ENCODE measurements around the gene PLOD3. TPM values are rescaled to one million over a fixed set of nuclear protein-coding genes. Genes with fewer than 3 reads are reported as not detected.

PLOD3 gene
- total and polyA plus RNA-seq, 8 donors, result 12.4 to 260 (median 31.2) TPM

DNA sequence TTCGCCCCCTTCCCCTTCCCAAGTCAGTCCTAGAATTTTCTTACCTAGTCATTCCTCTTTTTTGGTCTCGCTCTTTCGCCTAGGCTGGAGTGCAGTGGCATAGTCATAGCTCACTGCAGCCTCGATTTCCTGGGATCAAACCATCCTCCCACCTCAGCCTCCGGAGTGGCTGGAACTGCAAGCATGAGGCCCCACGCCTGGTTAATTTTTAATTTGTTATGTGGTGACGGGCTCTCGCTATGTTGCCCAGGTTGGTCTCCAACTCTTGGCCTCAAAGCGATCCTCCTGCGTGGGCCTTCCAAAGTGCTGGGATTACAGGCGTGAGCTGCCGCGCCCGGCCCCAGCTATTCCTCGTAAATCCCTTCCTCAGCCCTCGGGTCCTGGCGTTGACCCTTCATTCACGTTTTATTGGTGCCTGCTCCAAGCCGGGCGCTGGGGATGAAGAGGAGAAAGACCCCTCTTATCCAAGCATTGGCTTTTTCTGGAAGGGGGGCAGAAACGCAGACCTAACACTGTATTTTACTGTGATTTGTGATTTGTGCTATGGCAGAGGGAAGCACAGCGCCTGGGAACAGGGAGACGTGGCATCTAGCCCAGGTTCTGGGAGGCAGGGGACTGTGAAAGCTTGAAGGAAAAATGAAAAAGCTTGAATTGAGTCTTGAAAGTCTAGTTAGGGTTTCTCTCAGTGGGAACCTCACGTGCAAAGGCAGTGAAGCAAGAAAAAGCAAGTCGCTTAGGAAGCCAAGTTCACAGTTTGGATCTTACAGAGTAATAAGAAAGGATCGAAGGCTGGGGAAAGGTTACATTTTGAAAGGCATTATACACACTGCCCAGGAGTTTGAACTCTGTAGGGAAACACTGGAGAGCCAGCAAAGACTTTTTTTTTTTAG, 1.1 kb upstream of the PLOD3 start:
- no peaks in the 10 kb centered on the region for H3K9me3 ChIP-seq
- H3K27me3 ChIP-seq, result no peaks in the 10 kb centered on the region
- H3K4me1 ChIP-seq, result peaks cover 29 to 56% (median 45%) of the 10 kb centered on the region in 4 donors
- H3K36me3 ChIP-seq, result peaks cover 22 to 47% (median 42%) of the 10 kb centered on the region in 4 donors
- 4 to 7% (median 6%) methylated on average over 26 of the region's 26 CpGs for WGBS, 5 donors
- no peak for DNase-seq
- peak overlapping the region; percentile 78 to 98 (median 82) for H3K4me3 ChIP-seq
- intact Hi-C loops (cut with DNase I; ENCODE audit: low total_unique reads), result no loop called here
- TF ChIP-seq POLR2A (IDR thresholded peaks at IDR 0.05), result no peak
- no peak for TF ChIP-seq EP300 (IDR thresholded peaks at IDR 0.05)
- no peak for TF ChIP-seq POLR2AphosphoS5 (IDR thresholded peaks at IDR 0.05)
- TF ChIP-seq, protein P1, sequence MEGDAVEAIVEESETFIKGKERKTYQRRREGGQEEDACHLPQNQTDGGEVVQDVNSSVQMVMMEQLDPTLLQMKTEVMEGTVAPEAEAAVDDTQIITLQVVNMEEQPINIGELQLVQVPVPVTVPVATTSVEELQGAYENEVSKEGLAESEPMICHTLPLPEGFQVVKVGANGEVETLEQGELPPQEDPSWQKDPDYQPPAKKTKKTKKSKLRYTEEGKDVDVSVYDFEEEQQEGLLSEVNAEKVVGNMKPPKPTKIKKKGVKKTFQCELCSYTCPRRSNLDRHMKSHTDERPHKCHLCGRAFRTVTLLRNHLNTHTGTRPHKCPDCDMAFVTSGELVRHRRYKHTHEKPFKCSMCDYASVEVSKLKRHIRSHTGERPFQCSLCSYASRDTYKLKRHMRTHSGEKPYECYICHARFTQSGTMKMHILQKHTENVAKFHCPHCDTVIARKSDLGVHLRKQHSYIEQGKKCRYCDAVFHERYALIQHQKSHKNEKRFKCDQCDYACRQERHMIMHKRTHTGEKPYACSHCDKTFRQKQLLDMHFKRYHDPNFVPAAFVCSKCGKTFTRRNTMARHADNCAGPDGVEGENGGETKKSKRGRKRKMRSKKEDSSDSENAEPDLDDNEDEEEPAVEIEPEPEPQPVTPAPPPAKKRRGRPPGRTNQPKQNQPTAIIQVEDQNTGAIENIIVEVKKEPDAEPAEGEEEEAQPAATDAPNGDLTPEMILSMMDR (IDR thresholded peaks at IDR 0.05), result no peak
- peak overlapping the region; percentile 92 to 96 (median 94) for H3K27ac ChIP-seq

DNA sequence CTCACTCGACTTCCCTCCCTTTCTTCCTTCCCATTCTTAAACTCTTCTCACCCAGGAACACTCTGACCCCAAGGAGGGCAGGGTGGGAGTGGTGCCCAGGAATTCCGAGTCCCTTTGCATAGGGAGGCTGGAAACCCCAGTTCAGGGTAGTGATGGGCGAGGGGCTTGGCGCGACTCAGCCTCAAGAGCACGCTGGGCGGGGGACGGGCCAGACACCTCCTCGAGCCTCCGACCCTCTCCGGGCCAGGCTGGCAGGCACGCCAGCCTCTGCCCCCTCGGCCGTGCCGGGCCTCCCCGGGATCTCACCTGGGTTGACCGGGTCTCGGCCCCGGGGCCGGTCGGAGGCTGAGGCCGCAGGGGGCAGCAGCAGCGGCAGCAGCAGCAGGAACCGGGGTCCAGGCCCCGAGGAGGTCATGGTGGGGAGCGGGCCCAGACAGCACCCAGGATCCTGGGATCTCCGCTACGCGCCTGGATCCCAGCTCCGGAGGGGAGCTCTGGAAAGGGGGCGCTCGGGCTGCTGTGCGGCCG, 457 bp downstream of the PLOD3 start:
- H3K4me1 ChIP-seq, result peaks cover 29 to 56% (median 45%) of the 10 kb centered on the region in 4 donors
- no peaks in the 10 kb centered on the region for H3K27me3 ChIP-seq
- H3K4me3 ChIP-seq, result peak overlapping the region; percentile 78 to 98 (median 82)
- DNase-seq, result peak in 1 of 2 donors; percentile 55
- peak overlapping the region; percentile 92 to 96 (median 94) for H3K27ac ChIP-seq
- 0 to 8% (median 1%) methylated on average over 16 to 34 of the region's 34 CpGs for WGBS, 5 donors
- peaks cover 24 to 47% (median 44%) of the 10 kb centered on the region in 4 donors for H3K36me3 ChIP-seq
- no peaks in the 10 kb centered on the region for H3K9me3 ChIP-seq
- intact Hi-C loops (cut with DNase I; ENCODE audit: low total_unique reads), result no loop called here
- TF ChIP-seq POLR2A (IDR thresholded peaks at IDR 0.05) (no peak), POLR2AphosphoS5 (IDR thresholded peaks at IDR 0.05) (no peak), EP300 (IDR thresholded peaks at IDR 0.05) (no peak)
- TF ChIP-seq, protein P1 (IDR thresholded peaks at IDR 0.05), result no peak

DNA sequence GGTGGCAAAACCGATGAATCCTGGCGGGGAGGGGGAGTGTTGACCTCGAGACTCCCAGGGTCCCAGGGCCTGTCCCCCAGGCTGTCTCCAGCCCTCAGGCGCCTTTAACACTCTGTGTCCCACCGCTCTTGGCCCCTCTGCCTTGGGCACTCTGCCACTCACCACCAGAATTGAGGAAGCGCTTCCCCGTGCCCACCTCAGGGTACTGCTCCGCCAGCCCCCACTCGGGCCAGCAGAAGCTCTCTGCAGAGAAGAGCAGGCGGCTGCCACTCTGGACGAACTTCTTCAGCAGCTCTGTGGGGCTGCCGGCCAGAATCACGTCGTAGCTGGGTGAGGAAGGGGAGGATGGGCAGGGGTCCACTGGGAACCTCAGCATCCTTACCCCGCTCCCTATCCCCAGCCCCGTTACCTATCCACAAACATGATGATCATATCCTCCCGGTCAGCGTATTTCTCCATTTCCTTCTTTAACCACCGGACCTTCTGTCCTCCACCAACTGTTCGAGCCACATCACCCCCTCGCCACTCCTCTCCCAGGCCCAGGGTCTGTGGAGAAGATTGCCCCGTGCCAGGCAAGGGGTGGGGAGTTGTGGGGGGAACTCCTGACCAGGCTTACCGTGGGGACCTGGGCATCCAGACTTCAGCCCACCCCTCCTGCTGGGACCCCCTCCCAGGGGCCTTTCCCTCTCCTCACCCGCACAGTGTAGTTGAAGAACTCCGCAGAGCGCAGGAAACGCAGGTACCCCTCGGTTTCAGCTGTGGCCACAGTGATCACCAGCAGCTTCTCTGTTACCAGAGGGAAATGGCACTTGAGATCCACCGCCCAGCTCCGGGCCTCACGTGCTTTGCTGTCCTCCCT, 1.2 kb downstream of the PLOD3 start:
- H3K9me3 ChIP-seq, result no peaks in the 10 kb centered on the region
- peaks cover 31 to 48% (median 46%) of the 10 kb centered on the region in 4 donors for H3K36me3 ChIP-seq
- peak overlapping the region in 4 of 5 donors; percentile 92 to 96 (median 93) for H3K27ac ChIP-seq
- no peak for TF ChIP-seq POLR2A (IDR thresholded peaks at IDR 0.05)
- TF ChIP-seq POLR2AphosphoS5 (IDR thresholded peaks at IDR 0.05), result no peak
- no peak for TF ChIP-seq EP300 (IDR thresholded peaks at IDR 0.05)
- TF ChIP-seq, protein P1 (IDR thresholded peaks at IDR 0.05), result no peak
- WGBS, 5 donors, result 62 to 69% (median 65%) methylated on average over 30 to 31 of the region's 31 CpGs
- H3K27me3 ChIP-seq, result no peaks in the 10 kb centered on the region
- intact Hi-C loops (cut with DNase I; ENCODE audit: low total_unique reads), result no loop called here
- no peak for DNase-seq
- H3K4me3 ChIP-seq, result peak overlapping the region; percentile 78 to 98 (median 82)
- H3K4me1 ChIP-seq, result peaks cover 29 to 53% (median 42%) of the 10 kb centered on the region in 4 donors

DNA sequence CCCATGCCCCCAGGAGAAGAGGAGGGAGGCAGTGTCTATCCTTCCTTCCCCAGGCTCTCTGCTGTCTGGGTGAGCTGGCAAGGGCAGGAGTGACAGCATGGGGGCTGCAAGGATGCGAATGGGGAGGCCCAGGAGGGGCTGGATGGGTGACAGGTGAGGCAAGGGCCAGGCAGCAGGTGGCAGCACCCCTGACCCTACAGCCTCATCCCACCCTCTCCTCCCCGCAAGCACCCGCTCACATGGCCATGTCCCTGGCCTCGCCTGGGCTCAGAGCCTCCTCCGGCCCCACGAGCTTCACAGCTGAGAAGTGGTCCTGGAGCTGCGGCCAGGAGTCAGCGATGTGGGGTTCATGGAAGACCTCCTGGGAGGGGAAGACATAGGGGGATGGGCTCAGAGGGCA, 5.4 kb downstream of the PLOD3 start:
- Histone ChIP-seq H3K27ac (no peak overlapping the region), H3K36me3 (peaks cover 59 to 90% (median 88%) of the 10 kb centered on the region in 4 donors), H3K4me1 (peaks cover 11 to 23% (median 12%) of the 10 kb centered on the region in 4 donors), H3K9me3 (no peaks in the 10 kb centered on the region), H3K27me3 (no peaks in the 10 kb centered on the region), H3K4me3 (no peak overlapping the region)
- TF ChIP-seq, protein P1 (IDR thresholded peaks at IDR 0.05), result no peak
- no peak for TF ChIP-seq POLR2A (IDR thresholded peaks at IDR 0.05)
- no peak for TF ChIP-seq EP300 (IDR thresholded peaks at IDR 0.05)
- TF ChIP-seq POLR2AphosphoS5 (IDR thresholded peaks at IDR 0.05), result no peak
- intact Hi-C loops (cut with DNase I; ENCODE audit: low total_unique reads), result no loop called here
- DNase-seq, result no peak
- WGBS, 5 donors, result 81 to 98% (median 92%) methylated on average over 6 to 8 of the region's 8 CpGs

Data from stomach (tissue), 9 donors.